ENCODE measurements around the gene STX2.

GRCh38 chr12:130805635-130806034, 33.4 kb downstream of the STX2 start:
- TF ChIP-seq CTCF (IDR thresholded peaks at IDR 0.05) (no peak), POLR2A (IDR thresholded peaks at IDR 0.05) (no peak)
